GM12865 (cell line): ENCODE measurements around the gene PHKA2.
A peak's percentile ranks its signal among the peaks of the same experiment; 100 is the strongest.
"Not testable (repeated sequence)": the region's sequence is repeated elsewhere in the genome, so short reads cannot be mapped to it uniquely, and the experiment has no call there.

Source experiments
- DNase-seq: peaks from one replicate; pipeline ENCODE4 v3.0.0; 2010; ENCODE audit warnings: low read depth
- H3K4me3 ChIP-seq: 2 replicates; pipeline ENCODE4 v1.5.1; 2011; ENCODE audit warnings: mild to moderate bottlenecking, low read depth, low read length, control low read depth
- TF ChIP-seq, protein P1 (sequence below): IDR thresholded peaks from 2 replicates; pipeline ENCODE4 v1.5.1; 2011; ENCODE audit warnings: low read length, control low read depth, low read depth, inconsistent platforms; ENCODE audit not compliant: insufficient read depth; ENCODE audit errors: missing control alignments

PHKA2 gene

DNA sequence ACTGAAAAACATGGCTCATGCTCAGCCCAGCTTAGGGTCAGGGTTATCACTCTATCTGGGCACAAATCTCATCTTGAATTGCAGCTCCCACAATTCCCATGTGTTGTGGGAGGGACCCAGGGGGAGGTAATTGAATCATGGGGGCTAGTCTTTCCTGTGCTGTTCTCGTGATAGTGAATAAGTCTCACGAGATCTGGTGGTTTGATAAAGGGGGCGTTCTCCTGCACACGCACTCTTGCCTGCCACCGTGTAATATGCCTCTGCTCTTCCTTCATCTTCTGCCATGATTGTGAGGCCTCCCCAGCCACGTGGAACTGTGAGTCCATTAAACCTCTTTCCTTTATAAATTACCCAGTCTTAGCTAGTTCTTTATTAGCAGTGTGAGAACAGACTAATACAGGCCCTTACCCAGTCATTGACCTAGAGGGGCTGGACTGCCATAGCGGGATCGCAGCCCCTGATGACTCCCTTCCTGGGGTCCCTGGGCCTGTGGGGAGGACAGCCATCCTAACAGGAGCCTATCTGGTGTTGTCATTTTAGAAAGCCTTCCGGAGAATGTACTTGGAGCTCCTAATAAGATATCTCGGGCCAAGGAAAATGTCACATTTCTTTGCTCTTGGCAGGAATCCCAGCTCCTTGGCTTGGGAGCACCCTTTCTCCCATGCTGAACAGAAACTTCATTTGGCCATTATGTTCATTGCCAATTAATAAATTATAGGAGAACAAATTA is 112.6 kb downstream of the PHKA2 start:
- no peak for DNase-seq
- no peak overlapping the region for H3K4me3 ChIP-seq
- TF ChIP-seq, protein P1, sequence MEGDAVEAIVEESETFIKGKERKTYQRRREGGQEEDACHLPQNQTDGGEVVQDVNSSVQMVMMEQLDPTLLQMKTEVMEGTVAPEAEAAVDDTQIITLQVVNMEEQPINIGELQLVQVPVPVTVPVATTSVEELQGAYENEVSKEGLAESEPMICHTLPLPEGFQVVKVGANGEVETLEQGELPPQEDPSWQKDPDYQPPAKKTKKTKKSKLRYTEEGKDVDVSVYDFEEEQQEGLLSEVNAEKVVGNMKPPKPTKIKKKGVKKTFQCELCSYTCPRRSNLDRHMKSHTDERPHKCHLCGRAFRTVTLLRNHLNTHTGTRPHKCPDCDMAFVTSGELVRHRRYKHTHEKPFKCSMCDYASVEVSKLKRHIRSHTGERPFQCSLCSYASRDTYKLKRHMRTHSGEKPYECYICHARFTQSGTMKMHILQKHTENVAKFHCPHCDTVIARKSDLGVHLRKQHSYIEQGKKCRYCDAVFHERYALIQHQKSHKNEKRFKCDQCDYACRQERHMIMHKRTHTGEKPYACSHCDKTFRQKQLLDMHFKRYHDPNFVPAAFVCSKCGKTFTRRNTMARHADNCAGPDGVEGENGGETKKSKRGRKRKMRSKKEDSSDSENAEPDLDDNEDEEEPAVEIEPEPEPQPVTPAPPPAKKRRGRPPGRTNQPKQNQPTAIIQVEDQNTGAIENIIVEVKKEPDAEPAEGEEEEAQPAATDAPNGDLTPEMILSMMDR, result no peak

DNA sequence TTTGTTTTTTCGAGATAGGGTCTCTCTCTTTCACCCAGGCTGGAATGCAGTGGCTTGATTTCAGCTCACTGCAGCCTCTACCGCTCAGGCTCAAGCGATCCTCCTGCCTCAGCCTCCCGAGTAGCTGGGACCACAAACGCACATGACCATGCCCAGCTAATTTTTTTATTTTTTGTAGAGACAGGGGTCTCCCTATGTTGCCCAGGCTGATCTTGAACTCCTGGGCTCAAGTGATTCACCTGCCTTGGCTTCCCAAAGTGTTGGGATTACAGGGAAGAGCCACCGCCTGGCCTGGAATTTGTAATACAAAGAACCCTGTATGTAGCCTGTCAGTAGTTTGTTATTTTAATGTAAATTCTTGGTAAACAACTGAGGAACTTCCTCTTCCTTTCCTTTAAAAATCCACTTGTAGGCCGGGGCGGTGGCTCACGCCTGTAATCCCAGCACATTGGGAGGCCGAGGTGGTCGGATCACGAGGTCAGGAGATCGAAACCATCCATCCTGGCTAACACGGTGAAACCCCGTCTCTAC is 119.5 kb downstream of the PHKA2 start:
- TF ChIP-seq, protein P1, result no peak
- DNase-seq, result no peak
- no peak overlapping the region for H3K4me3 ChIP-seq

DNA sequence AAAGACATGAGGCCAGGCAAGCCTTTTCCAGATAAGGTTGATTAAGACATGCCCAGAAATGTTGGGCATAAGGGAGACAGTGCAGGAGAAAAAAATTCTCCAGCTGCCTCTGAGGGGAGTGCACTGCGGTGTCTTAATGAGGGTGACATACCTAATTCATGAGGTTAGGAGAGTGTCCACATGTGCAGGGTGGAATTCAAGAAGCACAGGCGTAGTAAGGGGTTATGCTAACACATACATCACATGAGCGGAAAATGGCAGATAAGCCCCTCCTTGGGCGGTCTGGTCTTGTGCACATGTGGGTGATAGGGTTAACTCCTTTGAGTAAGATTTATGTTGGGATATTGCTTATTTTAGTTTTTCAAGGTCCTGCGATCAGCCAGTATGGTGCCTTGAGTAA is 122.4 kb downstream of the PHKA2 start:
- TF ChIP-seq, protein P1, result no peak
- DNase-seq, result no peak

GRCh38 chrX:18856645-18856997 is 127.3 kb downstream of the PHKA2 start:
- TF ChIP-seq, protein P1, result no peak
- no peak overlapping the region for H3K4me3 ChIP-seq
- no peak for DNase-seq

More for the DNA sequence above, 122.4 kb downstream of the PHKA2 start:
- no peak overlapping the region for H3K4me3 ChIP-seq

GRCh38 chrX:18855919-18856644 is 127.8 kb downstream of the PHKA2 start:
- TF ChIP-seq, protein P1, result no peak
- DNase-seq, result peak; percentile 86
- H3K4me3 ChIP-seq, result no peak overlapping the region

GRCh38 chrX:18847901-18848300 is 136.0 kb downstream of the PHKA2 start:
- DNase-seq, H3K4me3 ChIP-seq: not testable (repeated sequence)
